C4-2B (cell line): ENCODE measurements around the gene EPB41L2.
A peak's percentile ranks its signal among the peaks of the same experiment; 100 is the strongest.

Source experiments
- H3K27ac ChIP-seq: fragments of 450-650 bp; 2 replicates; pipeline ENCODE4 v1.5.1; 2017
- ZFX ChIP-seq: fragments of 450-650 bp; IDR thresholded peaks from 2 replicates; pipeline ENCODE4 v1.6.1; 2017
- TF ChIP-seq, protein P1 (sequence below): fragments of 450-650 bp; conservative IDR thresholded peaks from 2 replicates; pipeline ENCODE4 v1.5.1; 2017; ENCODE audit warnings: mild to moderate bottlenecking

Gene EPB41L2

DNA sequence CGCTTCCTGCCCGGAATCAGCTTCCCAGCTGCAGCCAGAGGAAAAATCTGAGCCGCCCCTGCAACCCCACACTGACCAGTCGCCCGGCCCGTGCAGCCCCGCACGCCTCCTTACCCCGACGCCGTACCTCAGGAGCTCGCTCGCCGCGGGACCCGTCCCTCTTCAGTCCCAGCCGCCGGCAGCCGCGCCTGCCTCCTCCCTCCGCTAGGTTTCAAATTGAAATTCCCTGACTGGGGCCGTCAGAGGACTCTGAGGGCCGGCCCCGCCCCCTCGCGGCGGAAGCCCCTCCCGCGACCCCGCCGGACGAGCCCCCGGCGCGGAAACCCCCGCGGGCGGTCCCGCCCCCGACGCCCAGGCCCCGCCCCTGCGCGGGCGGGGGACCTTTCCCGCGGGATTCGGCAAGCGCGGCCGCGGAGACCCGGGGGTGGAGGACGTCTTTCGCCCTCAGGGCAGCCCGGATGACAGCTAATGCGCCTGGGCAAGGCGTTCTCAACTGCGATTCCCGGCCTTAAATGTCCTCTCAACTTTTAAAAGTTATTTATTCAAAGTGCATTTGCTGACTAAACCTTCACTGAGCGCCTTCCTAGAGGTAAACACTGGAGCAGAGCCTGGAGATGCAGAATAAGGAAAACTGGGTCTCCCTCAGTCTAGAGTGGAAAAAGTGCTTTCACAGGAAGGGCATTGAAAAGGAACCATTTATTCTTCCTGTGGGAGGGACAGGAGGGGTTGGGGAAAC lies at the start of gene EPB41L2:
Gene EPB41L2 (minus strand): TSS at position 218 of the 736 bp plus-strand sequence. CDS start 106,760 bp downstream, outside the sequence.
- TF ChIP-seq, protein P1, sequence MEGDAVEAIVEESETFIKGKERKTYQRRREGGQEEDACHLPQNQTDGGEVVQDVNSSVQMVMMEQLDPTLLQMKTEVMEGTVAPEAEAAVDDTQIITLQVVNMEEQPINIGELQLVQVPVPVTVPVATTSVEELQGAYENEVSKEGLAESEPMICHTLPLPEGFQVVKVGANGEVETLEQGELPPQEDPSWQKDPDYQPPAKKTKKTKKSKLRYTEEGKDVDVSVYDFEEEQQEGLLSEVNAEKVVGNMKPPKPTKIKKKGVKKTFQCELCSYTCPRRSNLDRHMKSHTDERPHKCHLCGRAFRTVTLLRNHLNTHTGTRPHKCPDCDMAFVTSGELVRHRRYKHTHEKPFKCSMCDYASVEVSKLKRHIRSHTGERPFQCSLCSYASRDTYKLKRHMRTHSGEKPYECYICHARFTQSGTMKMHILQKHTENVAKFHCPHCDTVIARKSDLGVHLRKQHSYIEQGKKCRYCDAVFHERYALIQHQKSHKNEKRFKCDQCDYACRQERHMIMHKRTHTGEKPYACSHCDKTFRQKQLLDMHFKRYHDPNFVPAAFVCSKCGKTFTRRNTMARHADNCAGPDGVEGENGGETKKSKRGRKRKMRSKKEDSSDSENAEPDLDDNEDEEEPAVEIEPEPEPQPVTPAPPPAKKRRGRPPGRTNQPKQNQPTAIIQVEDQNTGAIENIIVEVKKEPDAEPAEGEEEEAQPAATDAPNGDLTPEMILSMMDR, result no peak
- no peak for TF ChIP-seq ZFX
- H3K27ac ChIP-seq, result peak within 1 kb of the TSS; percentile 29

DNA sequence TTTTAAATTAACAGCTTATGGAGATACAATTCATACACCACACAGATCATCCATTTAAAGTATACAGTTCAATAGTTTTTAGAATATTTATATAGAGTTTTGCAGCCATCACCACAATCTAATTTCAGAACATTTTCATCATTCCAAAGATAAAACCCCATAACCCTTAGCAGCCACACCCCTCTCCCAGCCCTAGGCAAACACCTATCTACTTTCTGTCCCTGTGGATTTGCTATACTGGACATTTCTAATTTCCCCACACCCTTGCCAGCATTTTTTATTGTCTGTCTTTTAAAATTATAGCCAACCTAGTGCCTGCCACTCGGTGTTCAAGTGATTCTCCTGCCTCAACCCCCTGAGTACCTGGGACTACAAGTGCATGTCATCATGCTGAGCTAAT lies 49.2 kb upstream of the EPB41L2 start:
- TF ChIP-seq, protein P1, result no peak
- TF ChIP-seq ZFX, result no peak
- H3K27ac ChIP-seq, result no peak overlapping the region

DNA sequence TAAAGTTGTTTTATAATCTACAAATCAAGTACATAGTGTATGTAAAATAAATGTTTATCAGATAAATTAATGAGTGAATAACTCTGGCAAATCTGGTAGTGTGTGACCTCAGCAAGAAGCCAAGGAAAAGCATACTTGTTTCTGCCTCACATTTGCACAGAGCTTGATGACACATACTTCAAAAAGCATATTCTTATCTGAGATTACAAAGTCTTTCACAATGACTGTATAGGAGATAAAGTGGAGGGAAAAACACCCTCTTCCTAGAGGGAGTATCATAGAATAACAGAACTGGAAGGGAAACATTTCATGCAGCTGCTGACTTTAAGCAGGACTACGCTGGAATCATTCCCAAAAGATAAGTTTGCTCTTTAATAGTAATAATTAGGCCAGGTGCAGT lies 44.1 kb upstream of the EPB41L2 start:
- H3K27ac ChIP-seq, result no peak overlapping the region
- TF ChIP-seq ZFX, result no peak
- TF ChIP-seq, protein P1, result no peak

DNA sequence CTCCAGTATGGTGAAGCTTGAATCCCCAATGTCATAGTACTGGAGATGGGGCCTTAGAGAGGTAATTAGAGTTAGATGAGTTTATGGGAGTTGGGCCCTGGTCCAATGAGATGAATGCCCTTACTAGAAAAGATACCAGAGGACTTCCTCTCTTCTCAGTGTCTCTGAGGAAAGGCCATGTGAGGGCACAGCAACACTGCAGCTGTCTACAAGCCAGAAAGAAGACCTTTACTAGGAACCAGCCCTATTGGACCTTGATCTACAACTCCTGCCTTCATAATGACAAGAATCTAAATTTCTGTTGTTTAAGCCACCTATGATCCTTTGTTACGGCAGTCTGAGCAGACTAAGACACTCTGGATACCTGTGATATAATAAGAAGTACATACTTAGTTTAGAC lies 40.9 kb upstream of the EPB41L2 start:
- TF ChIP-seq, protein P1, result no peak
- no peak for TF ChIP-seq ZFX
- no peak overlapping the region for H3K27ac ChIP-seq

DNA sequence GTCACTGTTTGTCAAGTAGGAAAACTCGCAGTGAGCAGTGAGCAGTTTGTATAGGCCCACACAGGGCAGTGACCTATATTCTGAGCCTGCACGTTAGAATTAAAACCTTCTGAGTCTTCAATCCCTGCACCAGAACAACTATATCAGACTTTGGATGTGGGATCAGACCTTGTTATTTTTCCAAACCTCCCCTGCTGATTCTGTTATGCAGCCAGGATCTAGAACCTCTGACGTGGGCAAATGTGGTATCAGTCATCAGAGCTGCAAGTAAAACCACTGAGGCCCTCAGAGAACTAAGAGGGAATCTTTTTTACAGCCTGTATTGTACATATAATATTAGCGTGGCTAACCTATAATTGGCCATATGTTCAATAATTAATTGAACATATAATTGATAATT lies 40.3 kb upstream of the EPB41L2 start:
- no peak overlapping the region for H3K27ac ChIP-seq
- TF ChIP-seq, protein P1, result no peak
- no peak for TF ChIP-seq ZFX

DNA sequence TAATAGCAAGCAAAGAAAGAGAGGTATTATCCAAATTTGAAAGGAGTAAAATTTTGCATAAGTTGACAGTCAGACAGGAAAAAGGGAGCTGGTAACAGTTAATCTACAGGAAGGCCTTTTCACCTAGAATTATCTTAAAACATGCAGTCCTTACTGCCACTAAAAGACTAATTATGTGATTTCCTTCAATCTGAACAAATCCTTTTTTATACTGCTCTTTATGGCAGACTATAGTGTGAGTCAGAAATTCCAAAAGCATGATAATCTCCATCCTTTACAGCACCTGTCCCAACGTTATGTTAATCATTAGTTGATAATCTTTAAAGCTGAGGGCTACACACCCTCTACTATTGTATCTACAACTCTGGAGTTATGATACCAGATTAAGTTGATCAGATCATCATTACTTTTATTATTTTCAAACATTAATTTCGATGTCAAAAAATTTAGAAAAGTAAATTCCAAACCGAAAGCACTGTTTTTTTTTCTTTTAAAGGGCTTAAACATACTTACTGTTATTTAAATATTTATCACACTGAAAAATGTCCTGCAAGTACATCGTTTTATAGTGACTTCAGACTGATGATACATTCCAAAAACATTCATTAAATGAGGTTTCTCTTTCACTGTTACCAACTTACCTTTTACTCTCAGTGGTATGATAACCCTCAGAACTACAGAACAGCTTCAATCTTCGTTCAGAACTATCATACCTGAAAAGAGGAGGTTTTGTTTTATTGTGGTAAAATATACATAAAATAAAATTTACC lies 39.1 kb upstream of the EPB41L2 start:
- TF ChIP-seq, protein P1, result no peak
- no peak for TF ChIP-seq ZFX
- H3K27ac ChIP-seq, result no peak overlapping the region

DNA sequence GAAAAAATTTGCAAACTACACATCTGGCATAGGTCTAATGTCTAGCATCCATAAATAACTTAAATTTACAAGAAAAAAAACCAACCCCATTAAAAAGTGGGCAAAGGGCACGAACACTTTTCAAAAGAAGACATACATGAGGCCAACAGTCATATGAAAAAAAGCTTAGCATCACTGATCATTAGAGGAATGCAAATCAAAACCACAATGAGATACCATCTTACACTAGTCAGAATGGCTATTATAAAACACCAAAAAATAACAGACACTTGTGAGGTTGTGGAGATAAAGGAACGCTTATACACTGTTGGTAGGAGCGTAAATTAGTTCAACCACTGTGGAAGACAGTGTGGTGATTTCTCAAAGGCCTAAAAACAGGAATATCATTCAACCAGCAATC lies 33.7 kb upstream of the EPB41L2 start:
- H3K27ac ChIP-seq, result no peak overlapping the region
- TF ChIP-seq ZFX, result no peak
- TF ChIP-seq, protein P1, result no peak
